GM23338 (cell line): ENCODE data around the gene PEA15. TPM values are rescaled to one million over a fixed set of nuclear protein-coding genes. Genes with fewer than 3 reads are reported as not detected.
A peak's percentile ranks its signal among the peaks of the same experiment; 100 is the strongest.

Experiments used
- ATAC-seq: fragments of 200-7000 bp; cut with Tn5 transposase; 3 replicates; pipeline ENCODE4 v1.9.1; 2020
- DNase-seq: peaks from one replicate; pipeline ENCODE4 v3.0.0-alpha.2; 2015; ENCODE audit warnings: low spot score
- H2AFZ ChIP-seq: fragments of 200-600 bp; sonication (generic); 2 replicates; pipeline ENCODE4 v1.8.0; 2016; ENCODE audit warnings: antibody characterized with exemption, mild to moderate bottlenecking, moderate library complexity
- H3F3A ChIP-seq: fragments of 200-600 bp; sonication (generic); replicated peaks from 2 replicates; pipeline ENCODE4 v1.8.0; 2017; ENCODE audit warnings: antibody characterized with exemption, mixed run types, low read depth
- H3K27ac ChIP-seq: fragments of 200-600 bp; sonication (generic); 2 replicates; pipeline ENCODE4 v1.6.1; 2016; ENCODE audit warnings: low read depth
- H3K27me3 ChIP-seq: fragments of 200-600 bp; sonication (generic); 2 replicates; pipeline ENCODE4 v1.8.0; 2016; ENCODE audit warnings: mild to moderate bottlenecking, mixed run types, moderate library complexity; ENCODE audit not compliant: insufficient read depth
- H3K36me3 ChIP-seq: fragments of 200-600 bp; sonication (generic); 2 replicates; pipeline ENCODE4 v1.8.0; 2016; ENCODE audit warnings: mild to moderate bottlenecking; ENCODE audit not compliant: insufficient read depth
- H3K4me1 ChIP-seq: fragments of 200-600 bp; sonication (generic); 2 replicates; pipeline ENCODE4 v1.8.0; 2016; ENCODE audit warnings: mild to moderate bottlenecking, moderate library complexity; ENCODE audit not compliant: insufficient read depth
- H3K4me2 ChIP-seq: fragments of 200-600 bp; sonication (generic); 2 replicates; pipeline ENCODE4 v1.7.1; 2017; ENCODE audit warnings: mixed run types
- H3K4me3 ChIP-seq: fragments of 200-600 bp; sonication (generic); 2 replicates; pipeline ENCODE4 v1.6.1; 2016; ENCODE audit warnings: mixed run types
- H3K79me2 ChIP-seq: fragments of 200-600 bp; sonication (generic); replicated peaks from 2 replicates; pipeline ENCODE4 v1.8.0; 2017; ENCODE audit warnings: mild to moderate bottlenecking; ENCODE audit not compliant: insufficient read depth
- H3K9me2 ChIP-seq: fragments of 200-600 bp; sonication (generic); 2 replicates; pipeline ENCODE4 v1.8.0; 2017; ENCODE audit not compliant: insufficient read depth
- H4K20me1 ChIP-seq: fragments of 200-600 bp; sonication (generic); replicated peaks from 2 replicates; pipeline ENCODE4 v1.8.0; 2017; ENCODE audit warnings: mild to moderate bottlenecking; ENCODE audit not compliant: insufficient read depth
- H3K27ac Mint-ChIP-seq: 2 replicates; pipeline ENCODE4 v1.8.0; 2020; ENCODE audit warnings: inconsistent platforms, mild to moderate bottlenecking, moderate library complexity, mixed read lengths
- H3K27me3 Mint-ChIP-seq: 3 replicates; pipeline ENCODE4 v1.8.0; 2022; ENCODE audit warnings: low read depth, mild to moderate bottlenecking, moderate library complexity, mixed read lengths, inconsistent platforms; ENCODE audit not compliant: insufficient read depth, poor library complexity
- H3K36me3 Mint-ChIP-seq: 3 replicates; pipeline ENCODE4 v1.8.0; 2021; ENCODE audit warnings: low read depth, mild to moderate bottlenecking, inconsistent platforms, moderate library complexity, mixed read lengths
- H3K4me1 Mint-ChIP-seq: 3 replicates; pipeline ENCODE4 v1.8.0; 2020; ENCODE audit warnings: mild to moderate bottlenecking, inconsistent platforms, mixed read lengths
- H3K4me3 Mint-ChIP-seq: 3 replicates; pipeline ENCODE4 v1.8.0; 2021; ENCODE audit warnings: moderate library complexity, mild to moderate bottlenecking, inconsistent platforms, mixed read lengths
- H3K9me3 Mint-ChIP-seq: 3 replicates; pipeline ENCODE4 v1.8.0; 2020; ENCODE audit warnings: moderate library complexity, mild to moderate bottlenecking, inconsistent platforms, mixed read lengths
- ETS1 ChIP-seq: IDR thresholded peaks from 2 replicates; pipeline ENCODE4 v1.6.1; 2016; ENCODE audit warnings: antibody characterized with exemption
- POLR2AphosphoS5 ChIP-seq: IDR thresholded peaks from 2 replicates; pipeline ENCODE4 v1.6.1; 2016; ENCODE audit warnings: antibody characterized with exemption, low read depth
- REST ChIP-seq: IDR thresholded peaks from one replicate; pipeline ENCODE4 v1.6.1; 2018; ENCODE audit warnings: antibody characterized with exemption; ENCODE audit not compliant: unreplicated experiment
- STAT1 ChIP-seq: IDR thresholded peaks from one replicate; pipeline ENCODE4 v1.6.1; 2016; ENCODE audit warnings: antibody characterized with exemption; ENCODE audit not compliant: unreplicated experiment
- ZNF331 ChIP-seq: fragments of 250-450 bp; sonication (Bioruptor Pico); IDR thresholded peaks from 2 replicates; pipeline ENCODE4 v1.5.0; 2020; ENCODE audit warnings: low read depth, mild to moderate bottlenecking, moderate library complexity
- polyA plus RNA-seq: library from polyadenylated mRNA; unstranded; fragments of >200 nt; fragmentation: Nextera tagmentation; extraction: Ambion mirVana; gene quantifications from 2 replicates; pipeline ENCODE4 v1.2.1, GENCODE V29; 2016
- total RNA-seq: library from RNA; depleted of rRNA; stranded (reverse); fragments of >200 nt; shearing (Covaris generic); gene quantifications from 2 replicates; pipeline ENCODE4 v1.2.3, GENCODE V29; 2014

The PEA15 gene
- total and polyA plus RNA-seq, 2 experiments from 2014 or later: 60.3 to 80.8 TPM

GRCh38 chr1:160206421-160207117, 1.4 kb downstream of the PEA15 start:
- peak; percentile 2; the same call in 2 of the 3 replicates for ATAC-seq
- Histone ChIP-seq H3K4me1 (peaks cover 58% of the 10 kb centered on the region), H3K4me3 (peak overlapping the region; percentile 96), H2AFZ (no peak overlapping the region), H3K4me2 (peak overlapping the region; percentile 99), H3F3A (peaks cover 9% of the 10 kb centered on the region), H3K36me3 (peaks cover 16% of the 10 kb centered on the region), H3K27ac (peak overlapping the region; percentile 74; the same call in 1 of the 2 replicates), H3K9me2 (0 out of 2 replicates have a peak, but pooled peaks cover 8% of the 10 kb centered on the region), H3K79me2 (peaks cover 41% of the 10 kb centered on the region), H3K27me3 (no peaks in the 10 kb centered on the region), H4K20me1 (peaks cover 25% of the 10 kb centered on the region)
- H3K4me3 Mint-ChIP-seq: peak overlapping the region; percentile 83
- H3K9me3 Mint-ChIP-seq: no peaks in the 10 kb centered on the region
- TF ChIP-seq ZNF331 (CRISPR knock-in tag) (no peak), STAT1 (no peak), POLR2AphosphoS5 (0 out of 2 replicates have a peak, but pooled peaks have one; percentile 19)
- H3K27me3 Mint-ChIP-seq: peaks cover 25% of the 10 kb centered on the region
- H3K27ac Mint-ChIP-seq: no peak overlapping the region
- peaks cover 65% of the 10 kb centered on the region for H3K4me1 Mint-ChIP-seq
- peaks cover 29% of the 10 kb centered on the region for H3K36me3 Mint-ChIP-seq
- DNase-seq: peak; percentile 65

GRCh38 chr1:160207118-160207650, 2.0 kb downstream of the PEA15 start:
- H3F3A ChIP-seq: peaks cover 9% of the 10 kb centered on the region
- peaks cover 35% of the 10 kb centered on the region for H3K36me3 Mint-ChIP-seq
- H3K9me2 ChIP-seq: 0 out of 2 replicates have a peak, but pooled peaks cover 6% of the 10 kb centered on the region
- no peak overlapping the region for H3K27ac Mint-ChIP-seq
- peaks cover 22% of the 10 kb centered on the region for H3K36me3 ChIP-seq
- ATAC-seq (no peak), DNase-seq (no peak)
- TF ChIP-seq ETS1: no peak
- no peak for TF ChIP-seq REST
- no peak for TF ChIP-seq STAT1
- H3K27me3 ChIP-seq: no peaks in the 10 kb centered on the region
- peak overlapping the region; percentile 99 for H3K4me2 ChIP-seq
- peaks cover 67% of the 10 kb centered on the region for H3K4me1 Mint-ChIP-seq
- H3K4me3 ChIP-seq: peak overlapping the region; percentile 96; the same call in 1 of the 2 replicates
- peaks cover 58% of the 10 kb centered on the region for H3K4me1 ChIP-seq
- peaks cover 41% of the 10 kb centered on the region for H3K79me2 ChIP-seq
- H3K27ac ChIP-seq: peak overlapping the region; percentile 74
- no peaks in the 10 kb centered on the region for H3K9me3 Mint-ChIP-seq
- no peak overlapping the region for H2AFZ ChIP-seq
- H3K27me3 Mint-ChIP-seq: peaks cover 25% of the 10 kb centered on the region
- peaks cover 26% of the 10 kb centered on the region for H4K20me1 ChIP-seq
- peak overlapping the region; percentile 83; the same call in 2 of the 3 replicates for H3K4me3 Mint-ChIP-seq
